GM18951 (cell line): ENCODE measurements around the gene AP1G2.

Source experiments
- POLR2A ChIP-seq: IDR thresholded peaks from 4 replicates; pipeline ENCODE4 v1.6.1; 2011; ENCODE audit warnings: mild to moderate bottlenecking; ENCODE audit not compliant: insufficient read length, insufficient read depth; ENCODE audit errors: extremely low read depth
- in situ Hi-C: fragments of 300-500 bp; cut with MboI; formaldehyde crosslinking; loops from one replicate; pipeline ENCODE4 v1.12.0; 2022; ENCODE audit warnings: low sequenced_read_pairs, mixed read lengths, inconsistent platforms; ENCODE audit not compliant: unreplicated experiment

The AP1G2 gene

GRCh38 chr14:23562822-23563472 lies 4.6 kb downstream of the AP1G2 start:
- in situ Hi-C loops, result no loop called here
- TF ChIP-seq POLR2A, result no peak

GRCh38 chr14:23561873-23562821 lies 5.4 kb downstream of the AP1G2 start:
- TF ChIP-seq POLR2A, result no peak
- in situ Hi-C loops, result no loop called here

GRCh38 chr14:23561259-23561658 lies 6.3 kb downstream of the AP1G2 start:
- in situ Hi-C loops, result no loop called here
- TF ChIP-seq POLR2A, result no peak

GRCh38 chr14:23559926-23560520 lies 7.6 kb downstream of the AP1G2 start:
- in situ Hi-C loops, result no loop called here
- no peak for TF ChIP-seq POLR2A

- no peak for TF ChIP-seq POLR2A
- in situ Hi-C loops, result no loop called here
Measured at GRCh38 chr14:23559010-23559925, 8.3 kb downstream of the AP1G2 start.

- TF ChIP-seq POLR2A, result no peak
- in situ Hi-C loops, result no loop called here
Measured at GRCh38 chr14:23558346-23559009, 9.1 kb downstream of the AP1G2 start.

- TF ChIP-seq POLR2A, result no peak
- in situ Hi-C loops, result no loop called here
Measured at GRCh38 chr14:23557946-23558345, 9.6 kb downstream of the AP1G2 start.

- TF ChIP-seq POLR2A, result no peak
- in situ Hi-C loops, result no loop called here
Measured at GRCh38 chr14:23557521-23557920, 10.1 kb downstream of the AP1G2 start.

GRCh38 chr14:23556700-23557440 lies 10.7 kb downstream of the AP1G2 start:
- in situ Hi-C loops, result no loop called here

GRCh38 chr14:23555882-23556699 lies 11.5 kb downstream of the AP1G2 start, which contains the start of gene THTPA:
THTPA (plus strand) TSS chr14:23556271; CDS start chr14:23556758, 487 bp downstream.
- peak; percentile 86 for TF ChIP-seq POLR2A
- in situ Hi-C loops, result no loop called here

More at GRCh38 chr14:23556700-23557440, 10.7 kb downstream of the AP1G2 start:
- TF ChIP-seq POLR2A, result no peak

- no peak for TF ChIP-seq POLR2A
- in situ Hi-C loops, result no loop called here
Measured at GRCh38 chr14:23555533-23555881, 12.1 kb downstream of the AP1G2 start.
